Thyroid gland (tissue), 4 donors: ENCODE results near the gene CPTP.

Source experiments
- CTCF ChIP-seq, 6 experiments: fragments of 200-600 bp in 3 of 6; fragments of 450-650 bp in 3 of 6; sonication (generic) in 3 of 6; IDR thresholded peaks; one replicate each; pipeline ENCODE4 v1.5.1; 2016 to 2019; ENCODE audit warnings: antibody characterized with exemption in 6 of 6, mild to moderate bottlenecking in 2 of 6, inconsistent platforms in 1 of 6, moderate library complexity in 1 of 6
- POLR2A ChIP-seq, 2 donors: fragments of 450-650 bp; IDR thresholded peaks; one replicate each; pipeline ENCODE4 v1.6.1; 2017; ENCODE audit warnings: antibody characterized with exemption in 2 of 2, mild to moderate bottlenecking in 2 of 2, moderate library complexity in 1 of 2

DNA sequence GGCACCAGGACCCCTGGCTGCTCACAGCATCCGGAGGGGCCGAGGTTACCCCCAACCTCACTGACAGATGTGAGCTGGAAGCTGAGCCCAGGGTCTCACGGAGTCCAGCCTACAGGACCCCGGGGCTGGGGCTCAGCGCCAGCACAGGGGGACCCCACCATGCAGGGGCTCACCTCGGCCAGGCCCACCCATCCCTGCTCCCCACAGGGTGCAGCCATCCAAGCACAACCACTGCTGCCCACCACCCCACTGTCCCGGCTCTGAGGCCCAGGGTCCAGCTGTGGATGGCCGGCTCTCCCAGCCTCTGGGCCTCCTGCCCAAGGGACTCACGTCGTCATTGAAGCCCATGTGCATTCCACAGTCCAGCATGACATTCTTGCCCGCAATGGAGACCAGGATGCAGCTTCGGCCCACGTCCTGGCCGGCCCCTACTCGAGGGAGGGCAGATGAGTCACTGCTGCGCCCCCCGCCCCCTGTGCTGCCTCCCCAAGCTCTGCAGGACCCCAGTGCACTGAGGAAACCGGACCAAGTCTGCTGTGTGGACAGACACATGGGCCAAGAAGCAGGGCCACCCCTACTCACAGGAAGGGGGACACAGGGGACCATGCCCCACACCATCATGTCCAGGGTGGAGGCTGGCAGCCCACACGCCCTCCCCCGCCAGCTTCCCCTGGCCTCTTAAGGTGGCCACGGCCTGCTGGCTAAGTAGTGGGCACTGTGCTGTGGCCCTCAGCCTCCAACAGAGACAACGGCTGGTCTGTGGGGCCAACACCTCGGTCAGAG lies 3.7 kb upstream of the CPTP start:
- no peak for TF ChIP-seq CTCF (IDR thresholded peaks at IDR 0.05)
- no peak for TF ChIP-seq POLR2A (IDR thresholded peaks at IDR 0.05)
